K562 (cell line): ENCODE measurements around the gene TMEM260. TPM values are rescaled to one million over a fixed set of nuclear protein-coding genes. Genes with fewer than 3 reads are reported as not detected.

Experiments used
- ATAC-seq: fragments of 200-7000 bp; cut with Tn5 transposase; 3 replicates; pipeline ENCODE4 v1.9.1; 2020; ENCODE audit warnings: moderate library complexity
- BruUV-seq: library from RNA; stranded (reverse); fragments of 400-500 nt; replicated peaks from 2 replicates; lab custom pipeline; 2021; lab: Mats Ljungman, UMichigan
- CTCF ChIA-PET: fragments of 300-600 bp; formaldehyde crosslinking; extraction: SDS; loops from one replicate; lab custom pipeline; 2021; ENCODE audit warnings: low intra/inter-chr PET ratio; lab: Yijun Ruan, JAX
- POLR2A ChIA-PET: fragments of 300-600, 350-650 bp; sonication (Branson Sonifier 250); formaldehyde crosslinking; extraction: SDS; loops from one replicate; lab custom pipeline; 2021; ENCODE audit warnings: antibody characterized with exemption, inconsistent platforms; lab: Yijun Ruan, JAX
- DNase-seq, 4 experiments: peaks; one replicate each; pipeline versions ENCODE4 v3.0.0 to v3.0.0-alpha.2; 2011 to 2018; ENCODE audit warnings: low spot score in 3 of 4, mixed read lengths in 3 of 4; ENCODE audit errors: extremely low read depth in 1 of 4
- FAIRE-seq: peaks from 2 replicates; lab custom pipeline; 2011; peaks lifted over from hg19 to GRCh38; lab: Jason Lieb, UNC
- H2AFZ ChIP-seq: 2 replicates; pipeline ENCODE4 v1.6.0; 2011; ENCODE audit warnings: low read depth, low read length, control low read depth, inconsistent platforms
- H3K27ac ChIP-seq: fragments of 200-600 bp; 3 replicates; pipeline ENCODE4 v1.8.0; 2011; ENCODE audit warnings: low read depth, mild to moderate bottlenecking, control low read depth, inconsistent platforms, low read length, moderate library complexity, mixed read lengths; ENCODE audit errors: extremely low read depth
- H3K27me3 ChIP-seq, 2 experiments: fragments of 300-600 bp in 1 of 2; 2 replicates in 1 of 2; 3 replicates in 1 of 2; pipeline versions ENCODE4 v1.6.0 to v1.8.0; 2011; ENCODE audit warnings: inconsistent platforms in 2 of 2, low read length in 2 of 2, mild to moderate bottlenecking in 1 of 2, mixed read lengths in 1 of 2, moderate library complexity in 1 of 2; ENCODE audit not compliant: control insufficient read depth in 2 of 2, insufficient read depth in 2 of 2
- H3K36me3 ChIP-seq: fragments of 300-600 bp; 3 replicates; pipeline ENCODE4 v1.8.0; 2011; ENCODE audit warnings: mild to moderate bottlenecking, low read length, inconsistent platforms; ENCODE audit not compliant: control insufficient read depth, insufficient read depth
- H3K4me1 ChIP-seq, 2 experiments: fragments of 200-600 bp in 1 of 2; replicated peaks in 1 of 2; 2 replicates in 1 of 2; 3 replicates in 1 of 2; pipeline versions ENCODE4 v1.5.1 to v1.8.0; 2011; ENCODE audit warnings: inconsistent platforms in 2 of 2, low read length in 2 of 2, mild to moderate bottlenecking in 1 of 2, mixed read lengths in 1 of 2, moderate library complexity in 1 of 2; ENCODE audit not compliant: control insufficient read depth in 2 of 2, insufficient read depth in 2 of 2
- H3K4me2 ChIP-seq: 2 replicates; pipeline ENCODE4 v1.6.1; 2011; ENCODE audit warnings: low read length, control low read depth, inconsistent platforms, mixed read lengths; ENCODE audit not compliant: insufficient read depth
- H3K4me3 ChIP-seq: fragments of 200-600 bp; sonication (generic), shearing (Covaris generic); 2 replicates; pipeline ENCODE4 v1.5.1; 2016; ENCODE audit warnings: control low read depth, inconsistent platforms
- H3K79me2 ChIP-seq: fragments of 200-600 bp; 3 replicates; pipeline ENCODE4 v1.8.0; 2011; ENCODE audit warnings: low read length, inconsistent platforms; ENCODE audit not compliant: control insufficient read depth, insufficient read depth
- H3K9ac ChIP-seq, 2 experiments: 2 replicates each; pipeline versions ENCODE4 v1.6.0 to v1.6.1; 2011; ENCODE audit warnings: low read depth in 2 of 2, low read length in 2 of 2, control low read depth in 1 of 2, inconsistent platforms in 1 of 2, mild to moderate bottlenecking in 1 of 2, mixed read lengths in 1 of 2; ENCODE audit not compliant: insufficient read depth in 1 of 2
- H3K9me1 ChIP-seq: one replicate; pipeline ENCODE4 v1.6.0; 2011; ENCODE audit warnings: inconsistent platforms, mild to moderate bottlenecking, low read length, moderate library complexity; ENCODE audit not compliant: control insufficient read depth, insufficient read depth
- H3K9me3 ChIP-seq: replicated peaks from 2 replicates; pipeline ENCODE4 v1.5.1; 2011; ENCODE audit warnings: low read depth, low read length, inconsistent platforms; ENCODE audit not compliant: control insufficient read depth, insufficient read depth
- H4K20me1 ChIP-seq: replicated peaks from 2 replicates; pipeline ENCODE4 v1.6.1; 2011; ENCODE audit warnings: low read length, inconsistent platforms, mixed read lengths; ENCODE audit not compliant: control insufficient read depth, insufficient read depth
- CBX5 ChIP-seq: IDR thresholded peaks from 2 replicates; pipeline ENCODE4 v1.6.1; 2014; ENCODE audit warnings: low read depth, borderline replicate concordance
- JUNB ChIP-seq: fragments of 450-650 bp; formaldehyde crosslinking; conservative IDR thresholded peaks from 2 replicates; pipeline ENCODE4 v1.4.0; 2020; ENCODE audit warnings: mild to moderate bottlenecking
- PRPF4 ChIP-seq: fragments of 200-400 bp; formaldehyde crosslinking; IDR thresholded peaks from one replicate; pipeline ENCODE4 v1.6.1; 2017; ENCODE audit warnings: low read length, low read depth, mild to moderate bottlenecking; ENCODE audit not compliant: insufficient read depth, poor library complexity, severe bottlenecking
- ZC3H11A ChIP-seq: IDR thresholded peaks from 2 replicates; pipeline ENCODE4 v1.6.1; 2012; ENCODE audit warnings: low read depth, low read length, improper control_type of control experiment
- WGBS: fragments of 100-300 bp; shearing (Covaris generic); methylation state at CpG from one replicate; pipeline ENCODE4 v1.1.6; 2016; ENCODE audit warnings: low coverage, mixed read lengths; ENCODE audit not compliant: insufficient coverage; ENCODE audit errors: missing lambda C conversion rate; 5-methylcytosine and 5-hydroxymethylcytosine counted together
- in situ Hi-C: fragments of 300-500 bp; cut with MboI; formaldehyde crosslinking; loops from 4 replicates; pipeline ENCODE4 v1.15.0; 2018; ENCODE audit warnings: inconsistent platforms, mixed read lengths
- intact Hi-C: fragments of 100-400 bp; cut with micrococcal nuclease; formaldehyde crosslinking; loops from 2 replicates; pipeline ENCODE4 v1.14.2; 2022
- polyA plus RNA-seq, 8 experiments: library from polyadenylated mRNA; depleted of rRNA in 4 of 8; stranded (reverse) in 5 of 8; unstranded in 3 of 8; fragments of >200 nt; fragmentation: Nextera tagmentation in 2 of 8; fragmentation: Illumina TruSeq in 1 of 8; extraction: Ambion mirVana in 2 of 8; extraction: Trizol in 1 of 8; gene quantifications; 2 replicates each; pipeline versions ENCODE4 v1.2.1 to v1.2.3, GENCODE V29; 2011 to 2014; ENCODE audit warnings: inconsistent platforms in 1 of 8, missing spikeins in 1 of 8
- total RNA-seq, 7 experiments: library from RNA; depleted of rRNA in 6 of 7; stranded (reverse); fragments of >200 nt in 6 of 7; fragmentation: Illumina TruSeq in 2 of 7; extraction: Trizol in 2 of 7; gene quantifications; 2 replicates each; pipeline versions ENCODE4 v1.2.1 to v1.2.3, GENCODE V29; 2011 to 2021; ENCODE audit warnings: low replicate concordance in 1 of 7

The TMEM260 gene
- total and polyA plus RNA-seq, 9 of the 15 experiments (the other 6 are each of a cell fraction or from before 2014, with no cell fraction given): 2.2 to 9.4 (median 6.0) TPM

DNA sequence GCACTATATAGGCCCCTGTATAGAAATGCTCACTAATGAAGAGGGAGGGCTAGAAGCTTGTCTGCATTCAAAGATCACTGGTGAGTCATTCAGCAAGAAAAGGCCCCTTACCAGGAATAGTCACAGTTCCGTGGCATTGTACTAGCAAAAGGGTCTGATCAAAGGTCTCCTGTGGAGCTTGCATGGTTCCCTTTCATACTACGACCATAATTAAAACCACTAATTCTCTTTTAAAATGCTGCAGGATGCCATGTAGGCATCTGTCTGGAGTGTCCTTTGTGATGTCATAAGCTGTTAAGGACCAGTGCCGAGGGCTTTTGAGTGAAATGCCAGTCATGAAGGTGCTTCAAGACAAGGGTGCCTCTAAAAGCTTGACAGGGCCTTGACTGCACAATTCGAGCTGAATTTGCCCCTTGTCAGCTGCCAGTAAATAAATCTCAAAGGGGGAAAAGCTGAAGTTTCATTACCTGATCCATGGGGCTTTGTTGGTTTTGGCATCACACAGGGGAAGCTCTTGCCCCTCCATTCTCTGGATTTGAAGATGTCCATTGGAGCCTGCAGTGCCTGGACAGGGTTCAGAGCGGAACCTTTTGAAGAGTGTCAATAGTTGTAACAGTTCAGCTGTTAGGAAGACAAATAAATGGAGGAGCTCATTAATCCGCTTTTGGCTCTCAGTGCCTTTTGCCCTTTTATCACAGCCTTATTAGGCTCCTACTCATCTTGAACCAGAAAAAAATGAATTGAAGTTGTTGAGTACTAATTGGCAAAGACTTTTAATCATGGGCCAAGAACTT is 69.1 kb downstream of the TMEM260 start (continued):
- TF ChIP-seq ZC3H11A: no peak
- TF ChIP-seq PRPF4: no peak
- TF ChIP-seq, all 486 proteins: peak for 0

DNA sequence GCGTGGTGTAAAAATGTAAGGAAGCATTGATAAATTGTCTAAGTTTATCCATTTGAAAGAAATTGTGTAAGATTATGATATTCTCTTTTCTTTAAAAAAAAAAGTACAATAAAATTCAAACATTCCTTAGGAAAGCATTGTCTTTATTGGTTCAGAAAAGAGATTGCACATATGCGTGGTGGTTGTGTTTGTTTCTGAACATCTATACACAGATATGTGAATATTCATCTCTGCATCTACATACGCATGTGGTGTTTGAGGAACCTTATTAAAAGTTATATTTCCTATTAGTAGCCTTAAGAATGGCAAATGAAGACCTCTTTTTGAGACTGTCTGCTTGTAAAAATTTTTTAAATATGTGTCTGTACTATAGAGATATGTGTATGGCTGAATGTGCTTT is 69.8 kb downstream of the TMEM260 start:
- WGBS: 97% methylated on average over 3 of the region's 3 CpGs
- TF ChIP-seq JUNB: no peak
- no peak for TF ChIP-seq CBX5
- no peak for DNase-seq
- H3K36me3 ChIP-seq: no peaks in the 10 kb centered on the region
- H3K27me3 ChIP-seq: no peaks in the 10 kb centered on the region
- no TSS peak for BruUV-seq
- H3K4me3 ChIP-seq: no peak overlapping the region
- ATAC-seq: no peak
- H3K9me1 ChIP-seq: no peaks in the 10 kb centered on the region
- no peak overlapping the region for H3K27ac ChIP-seq
- H3K79me2 ChIP-seq: no peaks in the 10 kb centered on the region
- FAIRE-seq: no peak
- no peak overlapping the region for H2AFZ ChIP-seq
- ChIA-PET POLR2A (no interaction called here), CTCF (no interaction called here)
- no peaks in the 10 kb centered on the region for H4K20me1 ChIP-seq
- H3K4me2 ChIP-seq: no peak overlapping the region
- H3K4me1 ChIP-seq: no peaks in the 10 kb centered on the region
- in situ Hi-C loops: no loop called here
- intact Hi-C loops: no loop called here
- no peak overlapping the region for H3K9ac ChIP-seq
- no peaks in the 10 kb centered on the region for H3K9me3 ChIP-seq
